ENCODE measurements around the gene HTATIP2. TPM values are rescaled to one million over a fixed set of nuclear protein-coding genes. Genes with fewer than 3 reads are reported as not detected.

HTATIP2 gene
- total RNA-seq, 1 experiment from 2014 or later, result 48.3 TPM

DNA sequence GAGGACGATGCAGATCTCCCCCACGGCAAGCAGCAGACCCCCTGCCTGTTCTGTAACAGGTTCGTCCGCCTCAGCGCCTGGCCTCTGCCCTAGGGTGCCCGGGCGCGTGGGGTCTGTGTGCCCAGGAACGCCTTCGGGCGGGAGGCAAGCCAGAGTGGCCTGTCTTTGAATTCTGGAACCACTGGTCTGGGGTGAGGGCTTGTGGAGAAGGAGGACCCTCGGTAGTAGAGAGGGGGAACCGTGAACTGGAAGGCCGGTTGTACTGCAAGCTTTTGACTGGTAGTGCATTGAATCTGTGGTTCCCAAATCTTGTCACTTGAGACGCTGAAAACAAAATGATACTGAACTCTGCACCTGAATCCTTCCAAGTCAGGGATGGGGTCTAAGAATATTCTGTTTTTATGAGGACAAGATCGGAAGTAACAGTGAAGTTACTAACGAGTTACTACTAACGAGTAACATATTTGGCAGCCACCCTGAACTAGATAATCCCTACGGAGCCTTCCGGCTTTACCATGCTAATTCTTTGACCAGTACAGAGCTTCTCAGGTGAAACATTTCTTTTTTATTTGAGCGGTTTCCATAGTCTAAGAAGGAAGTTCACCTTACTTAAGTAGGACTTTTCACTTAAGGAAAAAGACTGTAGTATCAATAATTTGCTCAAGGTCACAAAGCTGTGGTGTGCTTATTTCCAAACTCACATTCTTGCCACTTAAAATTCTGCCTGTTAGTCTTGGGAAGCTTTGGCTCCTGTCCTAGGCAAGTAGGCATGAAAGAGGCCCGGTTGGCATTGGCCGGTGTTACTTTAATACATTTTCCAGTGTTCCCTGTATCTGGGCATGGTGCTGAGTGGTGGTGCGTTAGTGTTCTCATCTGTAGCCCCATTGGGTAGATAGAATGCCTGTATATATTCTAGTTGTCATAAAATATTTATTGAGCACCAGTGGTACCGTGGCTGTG lies 24.9 kb downstream of the HTATIP2 start:
- Histone ChIP-seq H3K4me3 (ENCODE audit: low read length) (peak overlapping the region; percentile 80), H3K79me2 (ENCODE audit: low read length) (peaks cover 28% of the 10 kb centered on the region), H3F3A (ENCODE audit: low read length, unreplicated experiment) (no peaks in the 10 kb centered on the region), H3K9me3 (ENCODE audit: low read length) (no peaks in the 10 kb centered on the region), H3K27ac (ENCODE audit: low read length) (peak overlapping the region; percentile 68), H3K4me2 (ENCODE audit: low read length) (peak overlapping the region; percentile 92), H3K4me1 (ENCODE audit: insufficient read depth, low read length) (peaks cover 8% of the 10 kb centered on the region), H2AFZ (ENCODE audit: low read length) (peak overlapping the region; percentile 58), H3K27me3 (ENCODE audit: low read length) (no peaks in the 10 kb centered on the region), H3K9ac (ENCODE audit: low read length) (peak overlapping the region; percentile 94), H4K20me1 (ENCODE audit: low read length) (no peaks in the 10 kb centered on the region), H3K36me3 (ENCODE audit: low read depth, low read length) (peaks cover 10% of the 10 kb centered on the region; the same call in 1 of the 2 replicates), H3K9me2 (replicated peaks; ENCODE audit: low read length) (no peaks in the 10 kb centered on the region)
- POLR2A ChIA-PET (ENCODE audit: unreplicated experiment), result no interaction called here
- CTCF ChIA-PET, result no interaction called here
- TF ChIP-seq EZH2phosphoT487 (IDR thresholded peaks at IDR 0.05; ENCODE audit: borderline replicate concordance, low read length) (no peak), EZH2 (IDR thresholded peaks at IDR 0.05; ENCODE audit: low read length, unreplicated experiment) (no peak)
- TF ChIP-seq, protein P1, sequence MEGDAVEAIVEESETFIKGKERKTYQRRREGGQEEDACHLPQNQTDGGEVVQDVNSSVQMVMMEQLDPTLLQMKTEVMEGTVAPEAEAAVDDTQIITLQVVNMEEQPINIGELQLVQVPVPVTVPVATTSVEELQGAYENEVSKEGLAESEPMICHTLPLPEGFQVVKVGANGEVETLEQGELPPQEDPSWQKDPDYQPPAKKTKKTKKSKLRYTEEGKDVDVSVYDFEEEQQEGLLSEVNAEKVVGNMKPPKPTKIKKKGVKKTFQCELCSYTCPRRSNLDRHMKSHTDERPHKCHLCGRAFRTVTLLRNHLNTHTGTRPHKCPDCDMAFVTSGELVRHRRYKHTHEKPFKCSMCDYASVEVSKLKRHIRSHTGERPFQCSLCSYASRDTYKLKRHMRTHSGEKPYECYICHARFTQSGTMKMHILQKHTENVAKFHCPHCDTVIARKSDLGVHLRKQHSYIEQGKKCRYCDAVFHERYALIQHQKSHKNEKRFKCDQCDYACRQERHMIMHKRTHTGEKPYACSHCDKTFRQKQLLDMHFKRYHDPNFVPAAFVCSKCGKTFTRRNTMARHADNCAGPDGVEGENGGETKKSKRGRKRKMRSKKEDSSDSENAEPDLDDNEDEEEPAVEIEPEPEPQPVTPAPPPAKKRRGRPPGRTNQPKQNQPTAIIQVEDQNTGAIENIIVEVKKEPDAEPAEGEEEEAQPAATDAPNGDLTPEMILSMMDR (conservative IDR thresholded peaks at IDR 0.05; ENCODE audit: low read depth, low read length), result no peak
- peak; percentile 23 for DNase-seq
- TSS peak; percentile 36 for BruUV-seq (replicated peaks)
- peak; percentile 16 for ATAC-seq
- intact Hi-C loops (cut with micrococcal nuclease), result no loop called here

- Histone ChIP-seq H3K4me3 (ENCODE audit: low read length) (no peak overlapping the region), H3K9ac (ENCODE audit: low read length) (no peak overlapping the region), H3K79me2 (ENCODE audit: low read length) (no peaks in the 10 kb centered on the region), H2AFZ (ENCODE audit: low read length) (no peak overlapping the region), H3K9me2 (replicated peaks; ENCODE audit: low read length) (no peaks in the 10 kb centered on the region), H3K4me1 (ENCODE audit: insufficient read depth, low read length) (no peaks in the 10 kb centered on the region), H3K36me3 (ENCODE audit: low read depth, low read length) (peaks cover 23% of the 10 kb centered on the region), H3K27me3 (ENCODE audit: low read length) (no peaks in the 10 kb centered on the region), H3K4me2 (ENCODE audit: low read length) (no peak overlapping the region), H3F3A (ENCODE audit: low read length, unreplicated experiment) (no peaks in the 10 kb centered on the region), H3K9me3 (ENCODE audit: low read length) (no peaks in the 10 kb centered on the region), H3K27ac (ENCODE audit: low read length) (no peak overlapping the region), H4K20me1 (ENCODE audit: low read length) (no peaks in the 10 kb centered on the region)
- intact Hi-C loops (cut with micrococcal nuclease), result loop anchor here (1.0 kb wide), 2 partner anchors 46 to 213 kb away; no protein-coding TSS in a partner anchor
- POLR2A ChIA-PET (ENCODE audit: unreplicated experiment), result interaction anchor here (0.6 kb wide), 1 partner anchor 1318 kb away, joined by 3 read pairs; no protein-coding TSS in a partner anchor
- DNase-seq (peak; percentile 55), ATAC-seq (peak; percentile 89)
- no TSS peak for BruUV-seq (replicated peaks)
- TF ChIP-seq, protein P1 (conservative IDR thresholded peaks at IDR 0.05; ENCODE audit: low read depth, low read length), result peak; percentile 68
- TF ChIP-seq EZH2phosphoT487 (IDR thresholded peaks at IDR 0.05; ENCODE audit: borderline replicate concordance, low read length), result no peak
- CTCF ChIA-PET, result interaction anchor here (1.0 to 1.5 kb wide), 2 partner anchors 46 to 213 kb away, joined by 7 to 8 read pairs; no protein-coding TSS in a partner anchor
Measured at GRCh38 chr11:20397281-20397680, 33.8 kb downstream of the HTATIP2 start.

- Histone ChIP-seq H3K27me3 (ENCODE audit: low read length) (no peaks in the 10 kb centered on the region), H3K9me2 (replicated peaks; ENCODE audit: low read length) (no peaks in the 10 kb centered on the region), H3K4me1 (ENCODE audit: insufficient read depth, low read length) (no peaks in the 10 kb centered on the region), H3F3A (ENCODE audit: low read length, unreplicated experiment) (no peaks in the 10 kb centered on the region), H3K27ac (ENCODE audit: low read length) (no peak overlapping the region), H3K4me3 (ENCODE audit: low read length) (no peak overlapping the region), H3K36me3 (ENCODE audit: low read depth, low read length) (peaks cover 27% of the 10 kb centered on the region), H3K9ac (ENCODE audit: low read length) (no peak overlapping the region), H3K79me2 (ENCODE audit: low read length) (no peaks in the 10 kb centered on the region), H4K20me1 (ENCODE audit: low read length) (no peaks in the 10 kb centered on the region), H3K4me2 (ENCODE audit: low read length) (no peak overlapping the region), H3K9me3 (ENCODE audit: low read length) (no peaks in the 10 kb centered on the region), H2AFZ (ENCODE audit: low read length) (no peak overlapping the region)
- DNase-seq (no peak), ATAC-seq (no peak)
- BruUV-seq (replicated peaks), result no TSS peak
- ChIA-PET CTCF (no interaction called here), POLR2A (ENCODE audit: unreplicated experiment) (no interaction called here)
- TF ChIP-seq, protein P1 (conservative IDR thresholded peaks at IDR 0.05; ENCODE audit: low read depth, low read length), result no peak
- TF ChIP-seq EZH2phosphoT487 (IDR thresholded peaks at IDR 0.05; ENCODE audit: borderline replicate concordance, low read length) (no peak), EZH2 (IDR thresholded peaks at IDR 0.05; ENCODE audit: low read length, unreplicated experiment) (no peak)
- intact Hi-C loops (cut with micrococcal nuclease), result no loop called here
Measured at GRCh38 chr11:20399498-20399897, 36.0 kb downstream of the HTATIP2 start.
